ENCODE results near the gene TYMS. TPM values are rescaled to one million over a fixed set of nuclear protein-coding genes. Genes with fewer than 3 reads are reported as not detected.

TYMS gene
- total and polyA plus RNA-seq, 2 experiments from 2014 or later, result 16.8 to 72.8 TPM

GRCh38 chr18:709771-710170 is 52.3 kb downstream of the TYMS start:
- TF ChIP-seq EZH2 (IDR thresholded peaks at IDR 0.05; ENCODE audit: insufficient read depth, poor library complexity, severe bottlenecking) (no peak), EZH2phosphoT487 (IDR thresholded peaks at IDR 0.05; ENCODE audit: insufficient read depth, low read depth) (no peak)
- H3K9me3 ChIP-seq (ENCODE audit: low read depth), result no peaks in the 10 kb centered on the region
- peaks cover 9% of the 10 kb centered on the region for H3K4me1 ChIP-seq (ENCODE audit: insufficient read depth)
- in situ Hi-C loops (cut with MboI), result no loop called here
- H4K20me1 ChIP-seq (ENCODE audit: insufficient read depth), result no peaks in the 10 kb centered on the region
- H3K9ac ChIP-seq, result no peak overlapping the region
- H3K27me3 ChIP-seq (replicated peaks; ENCODE audit: insufficient read depth), result no peaks in the 10 kb centered on the region
- peaks cover 11% of the 10 kb centered on the region for H3F3A ChIP-seq (ENCODE audit: insufficient read depth)
- H3K9me2 ChIP-seq (ENCODE audit: insufficient read depth), result no peaks in the 10 kb centered on the region
- H3K4me2 ChIP-seq (ENCODE audit: unreplicated experiment), result no peak overlapping the region
- no peak overlapping the region for H2AFZ ChIP-seq
- H3K27ac ChIP-seq, result no peak overlapping the region
- no peaks in the 10 kb centered on the region for H3K36me3 ChIP-seq (ENCODE audit: low read depth)
- peaks cover 41% of the 10 kb centered on the region for H3K79me2 ChIP-seq (ENCODE audit: insufficient read depth)
- H3K4me3 ChIP-seq, result no peak overlapping the region
- whole genome bisulfite sequencing, 2 experiments (ENCODE audit: low coverage in 1 of 2, low lambda C conversion rate in 2 of 2, missing lambda C conversion rate in 2 of 2), result 100% methylated on average over 1 of the region's 1 CpG
- DNase-seq, result no peak

- Histone ChIP-seq H3K4me1 (ENCODE audit: insufficient read depth) (peaks cover 16% of the 10 kb centered on the region), H3K79me2 (ENCODE audit: insufficient read depth) (peaks cover 41% of the 10 kb centered on the region), H4K20me1 (ENCODE audit: insufficient read depth) (no peaks in the 10 kb centered on the region), H3K27ac (peak overlapping the region; percentile 76), H3K9ac (peak overlapping the region; percentile 95), H3K4me3 (peak overlapping the region; percentile 83), H3K9me3 (ENCODE audit: low read depth) (no peaks in the 10 kb centered on the region), H3F3A (ENCODE audit: insufficient read depth) (peaks cover 20% of the 10 kb centered on the region), H3K9me2 (ENCODE audit: insufficient read depth) (no peaks in the 10 kb centered on the region), H3K36me3 (ENCODE audit: low read depth) (no peaks in the 10 kb centered on the region), H3K27me3 (replicated peaks; ENCODE audit: insufficient read depth) (no peaks in the 10 kb centered on the region), H2AFZ (peak overlapping the region; percentile 84), H3K4me2 (ENCODE audit: unreplicated experiment) (peak overlapping the region; percentile 97)
- in situ Hi-C loops (cut with MboI), result no loop called here
- WGBS, 2 experiments (ENCODE audit: low coverage in 1 of 2, low lambda C conversion rate in 2 of 2, missing lambda C conversion rate in 2 of 2), result 80 to 82% methylated on average over 3 of the region's 3 CpGs
- no peak for DNase-seq
- TF ChIP-seq EZH2 (IDR thresholded peaks at IDR 0.05; ENCODE audit: insufficient read depth, poor library complexity, severe bottlenecking) (no peak), EZH2phosphoT487 (IDR thresholded peaks at IDR 0.05; ENCODE audit: insufficient read depth, low read depth) (no peak)
Measured at GRCh38 chr18:710418-711300, 53.2 kb downstream of the TYMS start.

- Histone ChIP-seq H3K27me3 (replicated peaks; ENCODE audit: insufficient read depth) (no peaks in the 10 kb centered on the region), H2AFZ (peak overlapping the region; percentile 84), H4K20me1 (ENCODE audit: insufficient read depth) (no peaks in the 10 kb centered on the region), H3K4me1 (ENCODE audit: insufficient read depth) (peaks cover 20% of the 10 kb centered on the region), H3K79me2 (ENCODE audit: insufficient read depth) (peaks cover 41% of the 10 kb centered on the region), H3K27ac (peak overlapping the region; percentile 76), H3K4me3 (peak overlapping the region; percentile 83), H3F3A (ENCODE audit: insufficient read depth) (peaks cover 27% of the 10 kb centered on the region), H3K9me3 (ENCODE audit: low read depth) (no peaks in the 10 kb centered on the region), H3K36me3 (ENCODE audit: low read depth) (no peaks in the 10 kb centered on the region), H3K4me2 (ENCODE audit: unreplicated experiment) (peak overlapping the region; percentile 97), H3K9ac (peak overlapping the region; percentile 95), H3K9me2 (ENCODE audit: insufficient read depth) (no peaks in the 10 kb centered on the region)
- DNase-seq, result no peak
- 11 to 20% methylated on average over 8 of the region's 8 CpGs for WGBS, 2 experiments (ENCODE audit: low coverage in 1 of 2, low lambda C conversion rate in 2 of 2, missing lambda C conversion rate in 2 of 2)
- in situ Hi-C loops (cut with MboI), result no loop called here
- TF ChIP-seq EZH2phosphoT487 (IDR thresholded peaks at IDR 0.05; ENCODE audit: insufficient read depth, low read depth) (no peak), EZH2 (IDR thresholded peaks at IDR 0.05; ENCODE audit: insufficient read depth, poor library complexity, severe bottlenecking) (no peak)
Measured at GRCh38 chr18:711310-711656, 53.8 kb downstream of the TYMS start.

- H3K9ac ChIP-seq, result peak overlapping the region; percentile 95
- in situ Hi-C loops (cut with MboI), result no loop called here
- TF ChIP-seq EZH2phosphoT487 (IDR thresholded peaks at IDR 0.05; ENCODE audit: insufficient read depth, low read depth) (no peak), EZH2 (IDR thresholded peaks at IDR 0.05; ENCODE audit: insufficient read depth, poor library complexity, severe bottlenecking) (no peak)
Measured at GRCh38 chr18:711657-712400, 54.4 kb downstream of the TYMS start.

More at GRCh38 chr18:711657-712400, 54.4 kb downstream of the TYMS start:
- H2AFZ ChIP-seq, result peak overlapping the region; percentile 84
- peak overlapping the region; percentile 76 for H3K27ac ChIP-seq
- H3F3A ChIP-seq (ENCODE audit: insufficient read depth), result peaks cover 31% of the 10 kb centered on the region
- H4K20me1 ChIP-seq (ENCODE audit: insufficient read depth), result no peaks in the 10 kb centered on the region
- WGBS, 2 experiments (ENCODE audit: low coverage in 1 of 2, low lambda C conversion rate in 2 of 2, missing lambda C conversion rate in 2 of 2), result 1% methylated on average over 28 to 42 of the region's 42 CpGs
- peaks cover 41% of the 10 kb centered on the region for H3K79me2 ChIP-seq (ENCODE audit: insufficient read depth)
- no peaks in the 10 kb centered on the region for H3K9me2 ChIP-seq (ENCODE audit: insufficient read depth)
- no peaks in the 10 kb centered on the region for H3K36me3 ChIP-seq (ENCODE audit: low read depth)
- H3K9me3 ChIP-seq (ENCODE audit: low read depth), result no peaks in the 10 kb centered on the region
- H3K27me3 ChIP-seq (replicated peaks; ENCODE audit: insufficient read depth), result no peaks in the 10 kb centered on the region
- H3K4me1 ChIP-seq (ENCODE audit: insufficient read depth), result peaks cover 20% of the 10 kb centered on the region
- peak overlapping the region; percentile 83 for H3K4me3 ChIP-seq
- H3K4me2 ChIP-seq (ENCODE audit: unreplicated experiment), result peak overlapping the region; percentile 97
- DNase-seq, result peak; percentile 95

Measured in GM23248 (cell line).